ENCODE data around the gene GABBR2.

Gene GABBR2

GRCh38 chr9:98241357-98242300, 467.1 kb downstream of the GABBR2 start:
- DNase-seq: no peak

- no peak for DNase-seq
Observed at GRCh38 chr9:98240475-98240874, 468.3 kb downstream of the GABBR2 start.
